HepG2 (cell line): Measurements from ENCODE around the gene ERCC2. TPM values are rescaled to one million over a fixed set of nuclear protein-coding genes. Genes with fewer than 3 reads are reported as not detected.

ENCODE experiments used
- ATAC-seq: fragments of 200-7000 bp; cut with Tn5 transposase; 3 replicates; pipeline ENCODE4 v1.9.1; 2020; ENCODE audit warnings: mild to moderate bottlenecking, moderate library complexity
- BruUV-seq: library from RNA; stranded (reverse); fragments of 400-500 nt; replicated peaks from 2 replicates; lab custom pipeline; 2021; lab: Mats Ljungman, UMichigan
- CTCF ChIA-PET: fragments of 300-600 bp; formaldehyde crosslinking; extraction: SDS; loops from one replicate; lab custom pipeline; 2021; ENCODE audit warnings: low total read pairs, inconsistent platforms, low intra/inter-chr PET ratio; lab: Yijun Ruan, JAX
- POLR2A ChIA-PET: fragments of 350-600 bp; sonication (Branson Sonifier 250); formaldehyde crosslinking; loops from one replicate; lab custom pipeline; 2020; ENCODE audit warnings: antibody characterized with exemption, inconsistent platforms; lab: Yijun Ruan, JAX
- DNase-seq: peaks from one replicate; pipeline ENCODE4 v3.0.0-alpha.2; 2015; ENCODE audit warnings: low spot score
- FAIRE-seq: peaks from 3 replicates; lab custom pipeline; 2011; peaks lifted over from hg19 to GRCh38; lab: Jason Lieb, UNC
- H2AFZ ChIP-seq: one replicate; pipeline ENCODE4 v1.6.1; 2011; ENCODE audit warnings: low read length, inconsistent platforms
- H3K27ac ChIP-seq: fragments of 300-600 bp; 3 replicates; pipeline ENCODE4 v1.8.0; 2011; ENCODE audit warnings: mixed run types, mild to moderate bottlenecking, mixed read lengths, low read length, inconsistent platforms; ENCODE audit not compliant: insufficient read depth; ENCODE audit errors: extremely low read length
- H3K27me3 ChIP-seq, 2 experiments: fragments of 200-600 bp in 1 of 2; 2 replicates in 1 of 2; 3 replicates in 1 of 2; pipeline versions ENCODE4 v1.6.0 to v1.8.0; 2011; ENCODE audit warnings: low read length in 2 of 2, mild to moderate bottlenecking in 2 of 2, moderate library complexity in 2 of 2, inconsistent platforms in 1 of 2; ENCODE audit not compliant: insufficient read depth in 2 of 2, control insufficient read depth in 1 of 2
- H3K36me3 ChIP-seq, 2 experiments: fragments of 200-600 bp in 1 of 2; replicated peaks in 1 of 2; 2 replicates in 1 of 2; 3 replicates in 1 of 2; pipeline versions ENCODE4 v1.5.1 to v1.8.0; 2011; ENCODE audit warnings: low read length in 2 of 2, inconsistent platforms in 1 of 2; ENCODE audit not compliant: insufficient read depth in 2 of 2, control insufficient read depth in 1 of 2
- H3K4me1 ChIP-seq: 2 replicates; pipeline ENCODE4 v1.5.1; 2012; ENCODE audit warnings: low read length, inconsistent platforms; ENCODE audit not compliant: insufficient read depth
- H3K4me2 ChIP-seq: 2 replicates; pipeline ENCODE4 v1.6.0; 2011; ENCODE audit warnings: low read depth, low read length, inconsistent platforms
- H3K4me3 ChIP-seq, 3 experiments: fragments of 200-600 bp in 1 of 3; sonication (generic), shearing (Covaris generic) in 1 of 3; replicated peaks in 1 of 3; 2 replicates each; pipeline ENCODE4 v1.5.1; 2011 to 2016; ENCODE audit warnings: low read length in 3 of 3, inconsistent platforms in 2 of 3, low read depth in 2 of 3, mild to moderate bottlenecking in 2 of 3, control low read depth in 1 of 3, mixed read lengths in 1 of 3; ENCODE audit not compliant: insufficient read depth in 1 of 3
- H3K79me2 ChIP-seq: one replicate; pipeline ENCODE4 v1.6.1; 2011; ENCODE audit warnings: low read length, inconsistent platforms; ENCODE audit not compliant: insufficient read depth
- H3K9ac ChIP-seq: 2 replicates; pipeline ENCODE4 v1.6.0; 2011; ENCODE audit warnings: mild to moderate bottlenecking, low read depth, low read length, inconsistent platforms; ENCODE audit not compliant: insufficient read depth
- H3K9me3 ChIP-seq: 2 replicates; pipeline ENCODE4 v1.5.1; 2012; ENCODE audit warnings: mild to moderate bottlenecking, low read length
- H4K20me1 ChIP-seq: 2 replicates; pipeline ENCODE4 v1.6.0; 2011; ENCODE audit warnings: inconsistent platforms, mild to moderate bottlenecking, low read length, moderate library complexity; ENCODE audit not compliant: insufficient read depth
- AGO2 ChIP-seq: fragments of 200-400 bp; formaldehyde crosslinking; optimal IDR thresholded peaks from 2 replicates; pipeline ENCODE3; 2017; ENCODE audit warnings: mild to moderate bottlenecking, low read depth, low read length, moderate library complexity
- CEBPB ChIP-seq: IDR thresholded peaks from 2 replicates; pipeline ENCODE4 v1.6.1; 2011; ENCODE audit warnings: low read depth, low read length, improper control_type of control experiment, borderline replicate concordance
- IKZF4 ChIP-seq: sonication (generic); formaldehyde crosslinking; IDR thresholded peaks from 2 replicates; pipeline ENCODE4 v1.5.1; 2020; ENCODE audit warnings: borderline replicate concordance, mild to moderate bottlenecking, low read depth, missing genetic modification reagents; ENCODE audit errors: not compliant biosample characterization
- PHF5A ChIP-seq: IDR thresholded peaks from one replicate; pipeline ENCODE4 v1.6.1; 2018; ENCODE audit warnings: low read depth, missing genetic modification reagents; ENCODE audit not compliant: unreplicated experiment
- POLR2A ChIP-seq, 2 experiments: IDR thresholded peaks; 2 replicates each; pipeline ENCODE4 v1.6.1; 2011; ENCODE audit warnings: low read depth in 2 of 2, low read length in 2 of 2, mild to moderate bottlenecking in 1 of 2, moderate library complexity in 1 of 2; ENCODE audit not compliant: insufficient read depth in 1 of 2
- POLR2G ChIP-seq: fragments of 200-400 bp; formaldehyde crosslinking; IDR thresholded peaks from 2 replicates; pipeline ENCODE4 v1.6.1; 2018; ENCODE audit warnings: mild to moderate bottlenecking, low read depth, low read length, moderate library complexity
- RBFOX2 ChIP-seq: fragments of 200-400 bp; formaldehyde crosslinking; IDR thresholded peaks from 2 replicates; pipeline ENCODE4 v1.6.1; 2017; ENCODE audit warnings: low read depth, mild to moderate bottlenecking, low read length
- ZC3H13 ChIP-seq: sonication (generic); formaldehyde crosslinking; IDR thresholded peaks from 2 replicates; pipeline ENCODE4 v1.8.1; 2023; ENCODE audit warnings: mild to moderate bottlenecking, missing genetic modification reagents, moderate library complexity
- WGBS: methylation state at CpG from one replicate; pipeline ENCODE4 v1.1.6; 2017; ENCODE audit warnings: low lambda C conversion rate; 5-methylcytosine and 5-hydroxymethylcytosine counted together
- in situ Hi-C: cut with HindIII; loops from 2 replicates; pipeline ENCODE4 v1.10.0; 2017; ENCODE audit warnings: low pct_unique_long_range_greater_than_20kb; ENCODE audit not compliant: extremely low pct_ligation_motif_present
- intact Hi-C: fragments of 100-400 bp; cut with micrococcal nuclease; formaldehyde crosslinking; loops from one replicate; pipeline ENCODE4 v1.10.0; 2022; ENCODE audit not compliant: unreplicated experiment
- polyA plus RNA-seq, 8 experiments: library from polyadenylated mRNA; depleted of rRNA in 3 of 8; stranded (reverse) in 7 of 8; unstranded in 1 of 8; fragments of >200 nt; fragmentation: Illumina TruSeq in 4 of 8; extraction: Trizol in 4 of 8; gene quantifications; 2 replicates each; pipeline versions ENCODE4 v1.2.1 to v1.2.3, GENCODE V29; 2011 to 2016; ENCODE audit warnings: low read depth in 4 of 8, missing spikeins in 1 of 8, mixed read lengths in 1 of 8; ENCODE audit not compliant: insufficient read depth in 1 of 8
- total RNA-seq, 5 experiments: library from RNA; depleted of rRNA; stranded (reverse); fragments of >200 nt; fragmentation: Illumina TruSeq; extraction: Trizol; gene quantifications; 2 replicates each; pipeline ENCODE4 v1.2.3, GENCODE V29; 2016; ENCODE audit warnings: low read depth in 1 of 5

Gene ERCC2
- total and polyA plus RNA-seq, 2 of the 13 experiments (the other 11 are each of a cell fraction or from before 2014, with no cell fraction given), result 25.4 to 49.2 TPM

- no peaks in the 10 kb centered on the region for H3K9me3 ChIP-seq
- no TSS peak for BruUV-seq
- no peak for FAIRE-seq
- CTCF ChIA-PET, result no interaction called here
- no peak overlapping the region for H3K4me3 ChIP-seq
- peaks cover 11% of the 10 kb centered on the region for H3K4me1 ChIP-seq
- no peak overlapping the region for H3K27ac ChIP-seq
- POLR2A ChIA-PET, result no interaction called here
- 97% methylated on average over 4 of the region's 4 CpGs for WGBS
- H3K4me2 ChIP-seq, result no peak overlapping the region
- in situ Hi-C loops, result no loop called here
- no peaks in the 10 kb centered on the region for H4K20me1 ChIP-seq
- ATAC-seq, result no peak
- H3K27me3 ChIP-seq, result no peaks in the 10 kb centered on the region; a peak in 1 of 5 replicates
- intact Hi-C loops, result no loop called here
- H3K79me2 ChIP-seq, result peaks cover 13% of the 10 kb centered on the region
- no peak for DNase-seq
- peak; percentile 2 for TF ChIP-seq AGO2
- TF ChIP-seq PHF5A (CRISPR knock-in tag), result no peak
- no peak for TF ChIP-seq IKZF4 (CRISPR knock-in tag)
- 0 out of 2 replicates have a peak, but pooled peaks have one; percentile 30 for TF ChIP-seq RBFOX2
- TF ChIP-seq, all 625 proteins: peak for 2
- Histone ChIP-seq H3K9ac (no peak overlapping the region), H3K36me3 (peaks cover 10 to 13% of the 10 kb centered on the region in 2 experiments; a peak in 4 of 5 replicates), H2AFZ (no peak overlapping the region)
Observed at GRCh38 chr19:45409557-45409920, 39.2 kb upstream of the ERCC2 start.

DNA sequence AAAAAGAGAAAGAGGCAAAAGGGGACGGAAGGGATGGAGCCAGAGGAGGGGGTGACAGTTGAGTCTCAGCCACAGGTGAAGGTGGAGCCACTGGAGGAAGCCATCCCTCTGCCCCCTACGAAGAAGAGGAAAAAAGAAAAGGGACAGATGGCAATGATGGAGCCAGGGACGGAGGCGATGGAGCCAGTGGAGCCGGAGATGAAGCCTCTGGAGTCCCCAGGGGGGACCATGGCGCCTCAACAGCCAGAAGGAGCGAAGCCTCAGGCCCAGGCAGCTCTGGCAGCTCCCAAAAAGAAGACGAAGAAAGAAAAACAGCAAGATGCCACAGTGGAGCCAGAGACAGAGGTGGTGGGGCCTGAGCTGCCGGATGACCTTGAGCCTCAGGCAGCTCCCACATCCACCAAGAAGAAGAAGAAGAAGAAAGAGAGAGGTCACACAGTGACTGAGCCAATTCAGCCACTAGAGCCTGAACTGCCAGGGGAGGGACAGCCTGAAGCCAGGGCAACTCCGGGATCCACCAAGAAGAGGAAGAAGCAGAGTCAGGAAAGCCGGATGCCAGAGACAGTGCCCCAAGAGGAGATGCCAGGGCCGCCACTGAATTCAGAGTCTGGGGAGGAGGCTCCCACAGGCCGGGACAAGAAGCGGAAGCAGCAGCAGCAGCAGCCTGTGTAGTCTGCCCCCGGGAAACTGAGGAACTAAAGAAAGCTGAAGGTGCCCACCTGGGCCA, 38.6 kb upstream of the ERCC2 start:
- ATAC-seq (no peak), FAIRE-seq (no peak), DNase-seq (no peak)
- CTCF ChIA-PET, result no interaction called here
- BruUV-seq, result TSS peak; percentile 51
- Histone ChIP-seq H3K27me3 (no peaks in the 10 kb centered on the region; a peak in 1 of 5 replicates), H2AFZ (no peak overlapping the region), H3K4me3 (no peak overlapping the region), H3K9ac (no peak overlapping the region), H3K79me2 (peaks cover 15% of the 10 kb centered on the region), H3K36me3 (peaks cover 7 to 11% of the 10 kb centered on the region in 2 experiments; a peak in 3 of 5 replicates), H3K4me1 (peaks cover 14% of the 10 kb centered on the region), H3K27ac (no peak overlapping the region), H3K9me3 (no peaks in the 10 kb centered on the region), H3K4me2 (no peak overlapping the region), H4K20me1 (no peaks in the 10 kb centered on the region)
- POLR2A ChIA-PET, result no interaction called here
- in situ Hi-C loops (no loop called here), intact Hi-C loops (no loop called here)
- 95% methylated on average over 15 of the region's 15 CpGs for WGBS
- no peak for TF ChIP-seq CEBPB
- TF ChIP-seq AGO2, result peak; percentile 37
- TF ChIP-seq POLR2G, result peak; percentile 40; the same call in 1 of the 2 replicates
- TF ChIP-seq ZC3H13 (CRISPR knock-in tag), result 0 out of 2 replicates have a peak, but pooled peaks have one; percentile 44
- TF ChIP-seq POLR2A (IDR thresholded peaks at IDR 0.05; ENCODE audit: insufficient read depth in 1 of 2, low read depth in 2 of 2, low read length in 2 of 2), result no peak
